ENCODE results near the gene FGF11.
A peak's percentile ranks its signal among the peaks of the same experiment; 100 is the strongest.

DNA sequence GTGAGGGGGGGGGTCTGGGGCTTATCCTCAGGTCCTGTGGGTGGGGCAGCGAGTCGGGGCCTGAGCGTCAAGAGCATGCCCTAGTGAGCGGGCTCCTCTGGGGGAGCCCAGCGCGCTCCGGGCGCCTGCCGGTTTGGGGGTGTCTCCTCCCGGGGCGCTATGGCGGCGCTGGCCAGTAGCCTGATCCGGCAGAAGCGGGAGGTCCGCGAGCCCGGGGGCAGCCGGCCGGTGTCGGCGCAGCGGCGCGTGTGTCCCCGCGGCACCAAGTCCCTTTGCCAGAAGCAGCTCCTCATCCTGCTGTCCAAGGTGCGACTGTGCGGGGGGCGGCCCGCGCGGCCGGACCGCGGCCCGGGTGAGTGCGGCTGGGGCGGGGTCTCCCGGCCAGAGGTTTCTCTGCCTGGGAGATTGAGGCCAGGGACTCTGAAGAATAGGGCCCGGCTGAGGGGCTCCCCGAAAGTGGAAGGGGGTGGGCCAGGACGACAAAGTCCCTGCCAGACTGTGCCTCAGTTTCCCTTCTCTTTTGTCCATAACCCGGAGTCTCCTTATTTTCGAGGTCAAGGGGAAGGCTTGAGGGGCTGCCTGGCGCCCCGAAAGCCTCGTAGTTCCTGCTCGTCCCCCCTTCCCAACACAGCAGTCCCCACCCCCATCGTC lies at the start of gene FGF11:
- TF ChIP-seq, protein P1, sequence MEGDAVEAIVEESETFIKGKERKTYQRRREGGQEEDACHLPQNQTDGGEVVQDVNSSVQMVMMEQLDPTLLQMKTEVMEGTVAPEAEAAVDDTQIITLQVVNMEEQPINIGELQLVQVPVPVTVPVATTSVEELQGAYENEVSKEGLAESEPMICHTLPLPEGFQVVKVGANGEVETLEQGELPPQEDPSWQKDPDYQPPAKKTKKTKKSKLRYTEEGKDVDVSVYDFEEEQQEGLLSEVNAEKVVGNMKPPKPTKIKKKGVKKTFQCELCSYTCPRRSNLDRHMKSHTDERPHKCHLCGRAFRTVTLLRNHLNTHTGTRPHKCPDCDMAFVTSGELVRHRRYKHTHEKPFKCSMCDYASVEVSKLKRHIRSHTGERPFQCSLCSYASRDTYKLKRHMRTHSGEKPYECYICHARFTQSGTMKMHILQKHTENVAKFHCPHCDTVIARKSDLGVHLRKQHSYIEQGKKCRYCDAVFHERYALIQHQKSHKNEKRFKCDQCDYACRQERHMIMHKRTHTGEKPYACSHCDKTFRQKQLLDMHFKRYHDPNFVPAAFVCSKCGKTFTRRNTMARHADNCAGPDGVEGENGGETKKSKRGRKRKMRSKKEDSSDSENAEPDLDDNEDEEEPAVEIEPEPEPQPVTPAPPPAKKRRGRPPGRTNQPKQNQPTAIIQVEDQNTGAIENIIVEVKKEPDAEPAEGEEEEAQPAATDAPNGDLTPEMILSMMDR (conservative IDR thresholded peaks at IDR 0.05 in 1 of 2, IDR thresholded peaks at IDR 0.05 in 1 of 2; ENCODE audit: low read depth in 1 of 2, low read length in 2 of 2) = no peak
- TF ChIP-seq EZH2 (IDR thresholded peaks at IDR 0.05; ENCODE audit: low read length, missing control alignments) = peak; percentile 65
